IMR-90 (cell line): ENCODE data around the gene NALCN. TPM values are rescaled to one million over a fixed set of nuclear protein-coding genes. Genes with fewer than 3 reads are reported as not detected.
A peak's percentile ranks its signal among the peaks of the same experiment; 100 is the strongest.

Experiments used
- ATAC-seq: fragments of 200-7000 bp; cut with Tn5 transposase; 2 replicates; pipeline ENCODE4 v1.9.1; 2020; ENCODE audit warnings: low read depth, mild to moderate bottlenecking, moderate library complexity
- BruUV-seq: library from RNA; stranded (reverse); fragments of 400-500 nt; replicated peaks from 2 replicates; lab custom pipeline; 2021; lab: Mats Ljungman, UMichigan
- CTCF ChIA-PET: fragments of 300-600 bp; formaldehyde crosslinking; extraction: SDS; loops from one replicate; lab custom pipeline; 2021; ENCODE audit warnings: antibody characterized with exemption; lab: Yijun Ruan, JAX
- POLR2A ChIA-PET: fragments of 300-600 bp; sonication (Branson Sonifier 250); formaldehyde crosslinking; loops from one replicate; lab custom pipeline; 2022; ENCODE audit warnings: antibody characterized with exemption; ENCODE audit not compliant: unreplicated experiment; lab: Charles Lee
- DNase-seq: peaks from one replicate; pipeline ENCODE4 v3.0.0; 2013
- H2AFZ ChIP-seq: replicated peaks from 2 replicates; pipeline ENCODE3; 2013; ENCODE audit warnings: low read length, mild to moderate bottlenecking; ENCODE audit not compliant: poor library complexity
- H2AK5ac ChIP-seq: 2 replicates; pipeline ENCODE4 v1.6.1; 2013; ENCODE audit warnings: low read depth, low read length, inconsistent platforms
- H2AK9ac ChIP-seq: replicated peaks from 2 replicates; pipeline ENCODE3; 2013; ENCODE audit warnings: mild to moderate bottlenecking, low read depth, low read length, moderate library complexity; ENCODE audit not compliant: poor library complexity
- H2BK120ac ChIP-seq: 2 replicates; pipeline ENCODE4 v1.6.1; 2013; ENCODE audit warnings: low read depth, low read length, inconsistent platforms
- H2BK15ac ChIP-seq: 3 replicates; pipeline ENCODE4 v1.6.1; 2013; ENCODE audit warnings: low read depth, low read length, inconsistent platforms
- H2BK20ac ChIP-seq: 2 replicates; pipeline ENCODE4 v1.6.1; 2013; ENCODE audit warnings: low read depth, mild to moderate bottlenecking, inconsistent platforms, low read length, moderate library complexity
- H2BK5ac ChIP-seq: 2 replicates; pipeline ENCODE4 v1.6.1; 2013; ENCODE audit warnings: mild to moderate bottlenecking, low read depth, low read length, inconsistent platforms; ENCODE audit not compliant: poor library complexity, severe bottlenecking
- H3K14ac ChIP-seq: replicated peaks from 2 replicates; pipeline ENCODE4 v1.6.1; 2013; ENCODE audit warnings: low read depth, low read length, inconsistent platforms
- H3K18ac ChIP-seq: 2 replicates; pipeline ENCODE4 v1.6.1; 2013; ENCODE audit warnings: low read depth, low read length, control low read depth
- H3K23ac ChIP-seq: 2 replicates; pipeline ENCODE4 v1.6.1; 2013; ENCODE audit warnings: low read depth, low read length, inconsistent platforms
- H3K27ac ChIP-seq: 2 replicates; pipeline ENCODE4 v1.5.1; 2013; ENCODE audit warnings: mild to moderate bottlenecking, control low read depth, low read length; ENCODE audit not compliant: insufficient read depth
- H3K27me3 ChIP-seq: 2 replicates; pipeline ENCODE4 v1.6.1; 2013; ENCODE audit warnings: low read length; ENCODE audit not compliant: control insufficient read depth, insufficient read depth
- H3K36me3 ChIP-seq: 2 replicates; pipeline ENCODE4 v1.6.1; 2013; ENCODE audit warnings: low read length, mixed read lengths; ENCODE audit not compliant: control insufficient read depth, insufficient read depth
- H3K4ac ChIP-seq: 2 replicates; pipeline ENCODE4 v1.6.1; 2013; ENCODE audit warnings: low read depth, low read length, inconsistent platforms
- H3K4me1 ChIP-seq: 2 replicates; pipeline ENCODE4 v1.6.1; 2013; ENCODE audit warnings: low read length, mixed read lengths; ENCODE audit not compliant: control insufficient read depth, insufficient read depth
- H3K4me2 ChIP-seq: 2 replicates; pipeline ENCODE4 v1.6.1; 2013; ENCODE audit warnings: low read depth, mild to moderate bottlenecking, control low read depth, low read length, moderate library complexity
- H3K4me3 ChIP-seq: 2 replicates; pipeline ENCODE4 v1.5.1; 2013; ENCODE audit warnings: low read depth, mild to moderate bottlenecking, control low read depth, low read length, moderate library complexity; ENCODE audit not compliant: insufficient read depth
- H3K56ac ChIP-seq: 2 replicates; pipeline ENCODE4 v1.6.1; 2013; ENCODE audit warnings: low read length, inconsistent platforms; ENCODE audit not compliant: insufficient read depth; ENCODE audit errors: extremely low read depth
- H3K79me1 ChIP-seq, 2 experiments: 2 replicates each; pipeline ENCODE4 v1.6.1; 2013; ENCODE audit warnings: low read length in 2 of 2, inconsistent platforms in 1 of 2, low read depth in 1 of 2
- H3K9ac ChIP-seq: 2 replicates; pipeline ENCODE4 v1.6.1; 2013; ENCODE audit warnings: low read depth, low read length, control low read depth
- H3K9me1 ChIP-seq: 2 replicates; pipeline ENCODE4 v1.6.1; 2013; ENCODE audit warnings: low read length, inconsistent platforms; ENCODE audit not compliant: insufficient read depth
- H3K9me3 ChIP-seq: 2 replicates; pipeline ENCODE4 v1.6.1; 2013; ENCODE audit warnings: low read length; ENCODE audit not compliant: control insufficient read depth, insufficient read depth
- H4K20me1 ChIP-seq: 2 replicates; pipeline ENCODE4 v1.6.1; 2013; ENCODE audit warnings: low read length, inconsistent platforms; ENCODE audit not compliant: insufficient read depth
- H4K5ac ChIP-seq: 2 replicates; pipeline ENCODE4 v1.6.1; 2013; ENCODE audit warnings: mild to moderate bottlenecking, low read depth, low read length, control low read depth
- H4K8ac ChIP-seq, 2 experiments: 2 replicates each; pipeline ENCODE4 v1.6.1; 2013; ENCODE audit warnings: low read depth in 2 of 2, low read length in 2 of 2, control low read depth in 1 of 2, inconsistent platforms in 1 of 2
- H4K91ac ChIP-seq: 2 replicates; pipeline ENCODE4 v1.6.1; 2013; ENCODE audit warnings: low read depth, low read length, inconsistent platforms; ENCODE audit not compliant: insufficient read depth
- CEBPB ChIP-seq: IDR thresholded peaks from 2 replicates; pipeline ENCODE4 v1.6.1; 2012; ENCODE audit warnings: low read depth, low read length, improper control_type of control experiment
- CTCF ChIP-seq: conservative IDR thresholded peaks from 2 replicates; pipeline ENCODE4 v1.5.1; 2012; ENCODE audit warnings: mild to moderate bottlenecking, low read depth, low read length, improper control_type of control experiment
- ELK1 ChIP-seq: fragments of 150-350 bp; IDR thresholded peaks from 2 replicates; pipeline ENCODE4 v1.6.1; 2016; ENCODE audit warnings: low read depth, mild to moderate bottlenecking, low read length, moderate library complexity, borderline replicate concordance
- FOS ChIP-seq: fragments of 150-350 bp; IDR thresholded peaks from 2 replicates; pipeline ENCODE4 v1.6.1; 2016; ENCODE audit warnings: low read depth, low read length
- MAFK ChIP-seq: IDR thresholded peaks from 2 replicates; pipeline ENCODE4 v1.6.1; 2012; ENCODE audit warnings: low read depth, low read length, improper control_type of control experiment
- MAZ ChIP-seq: IDR thresholded peaks from 2 replicates; pipeline ENCODE4 v1.6.1; 2012; ENCODE audit warnings: low read depth, mild to moderate bottlenecking, low read length, improper control_type of control experiment, moderate library complexity, borderline replicate concordance
- MXI1 ChIP-seq: IDR thresholded peaks from 2 replicates; pipeline ENCODE4 v1.6.1; 2012; ENCODE audit warnings: low read depth, mild to moderate bottlenecking, low read length, moderate library complexity, borderline replicate concordance
- POLR2A ChIP-seq: IDR thresholded peaks from 2 replicates; pipeline ENCODE4 v1.6.1; 2012; ENCODE audit warnings: mild to moderate bottlenecking, low read depth, low read length
- RAD21 ChIP-seq: IDR thresholded peaks from 2 replicates; pipeline ENCODE4 v1.6.1; 2012; ENCODE audit warnings: low read length, improper control_type of control experiment
- RCOR1 ChIP-seq: IDR thresholded peaks from 2 replicates; pipeline ENCODE4 v1.6.1; 2012; ENCODE audit warnings: mild to moderate bottlenecking, low read length, improper control_type of control experiment; ENCODE audit not compliant: insufficient replicate concordance
- RFX5 ChIP-seq: IDR thresholded peaks from 2 replicates; pipeline ENCODE4 v1.8.0; 2012; ENCODE audit warnings: low read depth, mild to moderate bottlenecking, low read length, moderate library complexity
- SMC3 ChIP-seq: fragments of 150-350 bp; IDR thresholded peaks from 2 replicates; pipeline ENCODE4 v1.6.1; 2016; ENCODE audit warnings: low read depth, mild to moderate bottlenecking, antibody characterized with exemption, low read length, moderate library complexity
- WGBS, 2 experiments: methylation state at CpG; one replicate each; pipeline versions ENCODE4 v1.1.5 to v1.1.7; 2013; ENCODE audit warnings: missing lambda C conversion rate in 2 of 2; ENCODE audit not compliant: insufficient read length in 1 of 2; ENCODE audit errors: extremely low coverage in 2 of 2; 5-methylcytosine and 5-hydroxymethylcytosine counted together
- dilution Hi-C: fragments of 300-500 bp; cut with HindIII; formaldehyde crosslinking; loops from one replicate; pipeline ENCODE4 v1.14.3; 2018; ENCODE audit warnings: low sequenced_read_pairs; ENCODE audit not compliant: unreplicated experiment
- in situ Hi-C: fragments of 300-500 bp; cut with MboI; formaldehyde crosslinking; loops from 3 replicates; pipeline ENCODE4 v1.14.3; 2019; ENCODE audit warnings: low sequenced_read_pairs, inconsistent platforms, mixed read lengths
- intact Hi-C: fragments of 100-400 bp; cut with micrococcal nuclease; formaldehyde crosslinking; loops from 2 replicates; pipeline ENCODE4 v1.10.0; 2022
- polyA plus RNA-seq, 3 experiments: library from polyadenylated mRNA; depleted of rRNA; stranded (reverse); fragments of >200 nt; gene quantifications; 2 replicates each; pipeline ENCODE4 v1.2.3, GENCODE V29; 2012; ENCODE audit warnings: low replicate concordance in 1 of 3
- total RNA-seq: library from RNA; depleted of rRNA; stranded (reverse); fragments of >200 nt; gene quantifications from 2 replicates; pipeline ENCODE4 v1.2.3, GENCODE V29; 2012
- TF ChIP-seq, protein P1 (sequence below): fragments of 150-350 bp; IDR thresholded peaks from 2 replicates; pipeline ENCODE4 v1.6.1; 2017; ENCODE audit warnings: mild to moderate bottlenecking, antibody characterized with exemption, low read length, low read depth

The NALCN gene
- total and polyA plus RNA-seq, 2 of the 4 experiments (the other 2 are of a cell fraction): 2.9 to 4.8 TPM

GRCh38 chr13:101127741-101128353, 288.5 kb downstream of the NALCN start:
- Histone ChIP-seq H3K4ac (no peak overlapping the region), H3K27me3 (no peaks in the 10 kb centered on the region), H3K9me3 (no peaks in the 10 kb centered on the region), H3K14ac (no peak overlapping the region), H3K9me1 (no peaks in the 10 kb centered on the region), H3K56ac (no peak overlapping the region), H3K23ac (no peak overlapping the region), H3K27ac (no peak overlapping the region), H3K4me3 (no peak overlapping the region), H3K18ac (no peak overlapping the region), H2BK120ac (no peak overlapping the region), H4K20me1 (no peaks in the 10 kb centered on the region), H3K4me2 (no peak overlapping the region), H3K4me1 (no peaks in the 10 kb centered on the region), H4K91ac (no peak overlapping the region), H2AFZ (no peak overlapping the region), H4K5ac (no peak overlapping the region), H2BK20ac (no peak overlapping the region), H4K8ac (no peak overlapping the region), H2AK5ac (no peak overlapping the region), H2BK15ac (no peak overlapping the region), H3K36me3 (no peaks in the 10 kb centered on the region), H3K9ac (no peak overlapping the region), H2AK9ac (no peak overlapping the region), H2BK5ac (no peak overlapping the region), H3K79me1 (no peaks in the 10 kb centered on the region)
- in situ Hi-C loops: loop anchor here (10.0 to 25.0 kb wide), 5 partner anchors 413 to 1434 kb away; no protein-coding TSS in a partner anchor
- POLR2A ChIA-PET: interaction anchor here (0.5 kb wide), 1 partner anchor 110 kb away, joined by 3 read pairs; no protein-coding TSS in a partner anchor
- CTCF ChIA-PET: interaction anchor here (0.7 to 1.2 kb wide), 10 partner anchors 11 to 957 kb away, joined by 3 to 8 read pairs (median 3); no protein-coding TSS in a partner anchor
- no TSS peak for BruUV-seq
- intact Hi-C loops: loop anchor here (1.0 to 2.0 kb wide), 4 partner anchors 406 to 1511 kb away; no protein-coding TSS in a partner anchor
- DNase-seq: peak; percentile 53
- peak; percentile 91 for ATAC-seq
- WGBS, 2 experiments: no CpG with 5 or more reads among the region's 5 CpGs
- TF ChIP-seq CEBPB (no peak), RAD21 (peak; percentile 78), MXI1 (no peak), FOS (no peak), MAZ (no peak), RFX5 (no peak), SMC3 (peak; percentile 78), CTCF (peak; percentile 81), ELK1 (no peak), MAFK (no peak), POLR2A (no peak), RCOR1 (no peak)
- TF ChIP-seq, protein P1, sequence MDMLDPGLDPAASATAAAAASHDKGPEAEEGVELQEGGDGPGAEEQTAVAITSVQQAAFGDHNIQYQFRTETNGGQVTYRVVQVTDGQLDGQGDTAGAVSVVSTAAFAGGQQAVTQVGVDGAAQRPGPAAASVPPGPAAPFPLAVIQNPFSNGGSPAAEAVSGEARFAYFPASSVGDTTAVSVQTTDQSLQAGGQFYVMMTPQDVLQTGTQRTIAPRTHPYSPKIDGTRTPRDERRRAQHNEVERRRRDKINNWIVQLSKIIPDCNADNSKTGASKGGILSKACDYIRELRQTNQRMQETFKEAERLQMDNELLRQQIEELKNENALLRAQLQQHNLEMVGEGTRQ: no peak
- dilution Hi-C loops: no loop called here
